Body of pancreas (tissue), 4 donors: ENCODE results near the gene TDP1. TPM values are rescaled to one million over a fixed set of nuclear protein-coding genes. Genes with fewer than 3 reads are reported as not detected.

Experiments used
- ATAC-seq: fragments of 150-250 bp; one replicate; pipeline ENCODE4 v1.9.1; 2016
- DNase-seq, 4 donors: peaks; one replicate each; pipeline ENCODE4 v3.0.0-alpha.2; 2019
- H3K27ac ChIP-seq, 4 donors: fragments of 200-600 bp; sonication (generic); 1 replicate in 3 of 4; 2 replicates in 1 of 4; pipeline versions ENCODE4 v1.5.1 to v1.6.1; 2016 to 2019; ENCODE audit warnings: mild to moderate bottlenecking in 1 of 4, mixed read lengths in 1 of 4, moderate library complexity in 1 of 4
- H3K27me3 ChIP-seq, 2 donors: fragments of 200-600 bp; sonication (generic); one replicate each; pipeline ENCODE4 v1.6.0; 2016; ENCODE audit warnings: mild to moderate bottlenecking in 1 of 2
- H3K36me3 ChIP-seq, 2 donors: fragments of 200-600 bp; sonication (generic); replicated peaks in 1 of 2; 2 replicates each; pipeline ENCODE4 v1.5.1; 2016; ENCODE audit warnings: low read depth in 2 of 2; ENCODE audit not compliant: insufficient read depth in 1 of 2
- H3K4me1 ChIP-seq: fragments of 200-600 bp; sonication (generic); one replicate; pipeline ENCODE4 v1.6.0; 2016
- H3K4me3 ChIP-seq, 2 donors: fragments of 200-600 bp; sonication (generic); 1 replicate in 1 of 2; 2 replicates in 1 of 2; pipeline ENCODE4 v1.5.1; 2016 to 2019
- H3K9me3 ChIP-seq, 3 donors: fragments of 200-600 bp; sonication (generic); 1 replicate in 2 of 3; 2 replicates in 1 of 3; pipeline ENCODE4 v1.5.1; 2016
- CTCF ChIP-seq, 7 experiments: fragments of 450-650 bp in 4 of 7; fragments of 200-600 bp in 3 of 7; sonication (generic) in 3 of 7; IDR thresholded peaks; one replicate each; pipeline ENCODE4 v1.5.1; 2016 to 2019; ENCODE audit warnings: antibody characterized with exemption in 7 of 7
- POLR2A ChIP-seq, 3 donors: fragments of 450-650 bp; IDR thresholded peaks; one replicate each; pipeline ENCODE4 v1.6.1; 2016; ENCODE audit warnings: antibody characterized with exemption in 3 of 3, mild to moderate bottlenecking in 2 of 3
- WGBS, 2 donors: methylation state at CpG; one replicate each; pipeline ENCODE4 v1.1.5; 2017; 5-methylcytosine and 5-hydroxymethylcytosine counted together
- intact Hi-C: fragments of 100-400 bp; cut with DNase I; formaldehyde crosslinking; loops from one replicate; pipeline ENCODE4 v1.15.1; 2023
- total RNA-seq, 2 donors: library from RNA; depleted of rRNA; stranded (reverse); fragments of >200 nt; gene quantifications; one replicate each; pipeline ENCODE4 v1.1.0, GENCODE V29; 2016

Gene TDP1
- total RNA-seq, 2 donors from 2014 or later = 7.5 to 10.5 TPM

- Histone ChIP-seq H3K27ac (no peak overlapping the region), H3K9me3 (no peaks in the 10 kb centered on the region), H3K4me3 (no peak overlapping the region), H3K36me3 (no peaks in the 10 kb centered on the region), H3K27me3 (no peaks in the 10 kb centered on the region), H3K4me1 (no peaks in the 10 kb centered on the region)
- 80 to 90% methylated on average over 6 of the region's 6 CpGs for WGBS, 2 donors
- TF ChIP-seq CTCF (IDR thresholded peaks at IDR 0.05) (no peak), POLR2A (IDR thresholded peaks at IDR 0.05) (no peak)
- ATAC-seq = no peak
- intact Hi-C loops = no loop called here
- DNase-seq = no peak
Measured at GRCh38 chr14:90003526-90004307, 48.0 kb downstream of the TDP1 start.

DNA sequence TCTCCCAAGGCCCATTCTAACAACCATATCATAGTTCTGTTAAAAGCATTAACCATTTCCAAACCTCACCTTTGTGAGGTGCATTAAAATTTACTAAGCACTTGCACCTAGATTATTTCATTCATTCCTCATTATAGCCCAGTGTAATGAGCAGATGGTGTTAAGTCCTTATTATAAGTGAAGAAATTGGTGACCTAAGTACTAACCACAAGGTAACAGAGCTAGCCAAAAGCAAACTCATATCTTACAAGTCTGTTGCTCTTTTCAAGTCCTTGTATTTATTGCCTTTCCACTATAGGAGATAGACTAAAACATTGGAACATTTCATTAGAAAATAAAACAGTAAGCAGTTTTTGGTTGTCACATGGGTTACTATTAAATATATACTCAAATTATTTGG, 49.7 kb downstream of the TDP1 start:
- Histone ChIP-seq H3K36me3 (no peaks in the 10 kb centered on the region), H3K9me3 (no peaks in the 10 kb centered on the region), H3K4me3 (no peak overlapping the region), H3K27ac (no peak overlapping the region), H3K4me1 (no peaks in the 10 kb centered on the region), H3K27me3 (no peaks in the 10 kb centered on the region)
- no peak for ATAC-seq
- intact Hi-C loops = no loop called here
- DNase-seq = no peak
- TF ChIP-seq CTCF (IDR thresholded peaks at IDR 0.05) (no peak), POLR2A (IDR thresholded peaks at IDR 0.05) (no peak)

DNA sequence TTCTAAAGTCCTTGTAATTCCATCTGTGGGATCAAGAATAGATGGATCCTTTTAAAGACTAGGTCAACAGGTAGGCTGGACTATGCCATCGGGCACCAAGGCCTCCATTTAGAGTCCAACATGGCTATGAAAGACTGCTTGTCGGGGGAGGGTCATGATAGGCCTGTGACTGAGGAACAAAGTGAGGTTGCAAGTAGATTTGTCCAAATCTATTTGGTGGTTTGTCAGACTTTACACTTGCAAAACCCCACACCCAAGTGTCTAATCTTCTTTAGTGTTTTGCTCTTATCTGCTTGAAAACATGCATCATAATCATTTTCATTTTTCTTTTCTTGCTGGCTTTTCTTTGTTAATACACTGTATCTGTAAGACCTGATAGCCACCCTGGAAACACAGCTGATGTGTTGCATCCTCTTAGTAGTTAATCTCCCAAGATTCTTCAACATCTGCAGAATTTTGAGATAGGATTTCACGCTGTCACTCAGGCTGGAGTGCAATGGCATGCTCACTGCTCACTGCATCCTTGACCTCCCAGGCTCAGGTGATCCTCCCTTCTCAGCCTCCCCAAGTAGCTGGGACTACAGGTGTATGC, 50.3 kb downstream of the TDP1 start:
- ATAC-seq (no peak), DNase-seq (no peak)
- Histone ChIP-seq H3K36me3 (no peaks in the 10 kb centered on the region), H3K9me3 (no peaks in the 10 kb centered on the region), H3K27me3 (no peaks in the 10 kb centered on the region), H3K4me1 (no peaks in the 10 kb centered on the region), H3K27ac (no peak overlapping the region), H3K4me3 (no peak overlapping the region)
- WGBS, 2 donors = 94 to 97% methylated on average over 3 of the region's 3 CpGs
- no peak for TF ChIP-seq POLR2A (IDR thresholded peaks at IDR 0.05)
- no peak for TF ChIP-seq CTCF (IDR thresholded peaks at IDR 0.05)
- intact Hi-C loops = no loop called here

DNA sequence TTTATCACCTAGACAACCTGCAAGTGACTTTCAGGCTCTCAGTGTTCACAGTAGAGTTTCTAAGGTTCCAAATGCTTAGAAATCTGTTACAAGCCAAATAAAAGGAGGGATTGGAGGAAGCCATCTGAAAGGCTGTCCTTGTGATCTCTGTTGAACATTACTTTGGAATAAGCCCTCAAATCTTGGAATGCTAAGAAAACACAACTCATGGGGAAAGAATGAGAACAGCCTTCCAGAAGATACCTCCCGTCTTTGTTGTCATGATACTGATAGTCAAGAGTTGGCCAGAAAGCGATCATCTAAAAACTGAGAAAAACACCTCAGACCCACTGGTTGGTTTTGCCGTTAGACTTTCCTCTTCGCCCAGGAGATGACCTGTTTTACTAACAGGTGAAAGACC, 61.6 kb downstream of the TDP1 start:
- no peaks in the 10 kb centered on the region for H3K4me1 ChIP-seq
- 94% methylated on average over 4 of the region's 4 CpGs for WGBS, 2 donors
- no peak for DNase-seq
- H3K9me3 ChIP-seq = no peaks in the 10 kb centered on the region
- H3K4me3 ChIP-seq = no peak overlapping the region
- no peak overlapping the region for H3K27ac ChIP-seq
- intact Hi-C loops = no loop called here
- peaks cover 0 to 7% of the 10 kb centered on the region in 2 donors for H3K36me3 ChIP-seq
- no peak for ATAC-seq
- no peak for TF ChIP-seq CTCF (IDR thresholded peaks at IDR 0.05)
- TF ChIP-seq POLR2A (IDR thresholded peaks at IDR 0.05) = no peak
- H3K27me3 ChIP-seq = no peaks in the 10 kb centered on the region
